Measurements from ENCODE around the gene CTNNA3. TPM values are rescaled to one million over a fixed set of nuclear protein-coding genes. Genes with fewer than 3 reads are reported as not detected.

Gene CTNNA3
- total RNA-seq, 1 donor = not detected

DNA sequence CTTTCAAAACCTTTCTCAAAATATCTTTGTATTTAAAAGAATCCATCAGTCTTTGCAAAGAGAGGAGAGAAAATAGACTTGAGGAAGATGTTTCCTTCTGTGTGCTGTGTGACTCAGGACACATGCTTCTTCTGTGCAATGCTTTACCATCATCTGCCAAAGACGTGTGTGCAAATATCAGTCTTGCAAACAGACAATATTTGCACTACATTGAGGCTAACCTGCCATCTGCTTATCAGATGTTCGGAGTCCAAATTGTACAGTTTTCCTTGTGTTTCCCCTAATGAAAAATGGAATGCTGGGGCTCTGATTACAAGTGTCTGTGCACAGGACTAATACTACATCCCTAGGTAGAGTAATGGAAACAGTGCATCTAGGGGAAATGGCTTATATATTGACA lies 1123.3 kb downstream of the CTNNA3 start:
- Histone ChIP-seq H3K27ac (ENCODE audit: low read depth, low read length) (no peak overlapping the region), H2AFZ (ENCODE audit: low read length) (no peak overlapping the region), H3K9me3 (ENCODE audit: low read depth, low read length) (no peaks in the 10 kb centered on the region), H3K4me2 (ENCODE audit: insufficient read depth, low read length) (no peak overlapping the region), H4K20me1 (ENCODE audit: insufficient read depth, low read length) (no peaks in the 10 kb centered on the region), H3K27me3 (ENCODE audit: insufficient read depth, low read length) (no peaks in the 10 kb centered on the region), H3K4me3 (ENCODE audit: insufficient read depth, low read length) (no peak overlapping the region), H3K36me3 (ENCODE audit: insufficient read depth, low read length) (no peaks in the 10 kb centered on the region), H3K4me1 (ENCODE audit: insufficient read depth, low read length) (no peaks in the 10 kb centered on the region), H3K79me2 (ENCODE audit: insufficient read depth, low read length) (no peaks in the 10 kb centered on the region)
- DNase-seq (ENCODE audit: insufficient read length, low spot score, missing footprints) = no peak
- TF ChIP-seq, protein P1, sequence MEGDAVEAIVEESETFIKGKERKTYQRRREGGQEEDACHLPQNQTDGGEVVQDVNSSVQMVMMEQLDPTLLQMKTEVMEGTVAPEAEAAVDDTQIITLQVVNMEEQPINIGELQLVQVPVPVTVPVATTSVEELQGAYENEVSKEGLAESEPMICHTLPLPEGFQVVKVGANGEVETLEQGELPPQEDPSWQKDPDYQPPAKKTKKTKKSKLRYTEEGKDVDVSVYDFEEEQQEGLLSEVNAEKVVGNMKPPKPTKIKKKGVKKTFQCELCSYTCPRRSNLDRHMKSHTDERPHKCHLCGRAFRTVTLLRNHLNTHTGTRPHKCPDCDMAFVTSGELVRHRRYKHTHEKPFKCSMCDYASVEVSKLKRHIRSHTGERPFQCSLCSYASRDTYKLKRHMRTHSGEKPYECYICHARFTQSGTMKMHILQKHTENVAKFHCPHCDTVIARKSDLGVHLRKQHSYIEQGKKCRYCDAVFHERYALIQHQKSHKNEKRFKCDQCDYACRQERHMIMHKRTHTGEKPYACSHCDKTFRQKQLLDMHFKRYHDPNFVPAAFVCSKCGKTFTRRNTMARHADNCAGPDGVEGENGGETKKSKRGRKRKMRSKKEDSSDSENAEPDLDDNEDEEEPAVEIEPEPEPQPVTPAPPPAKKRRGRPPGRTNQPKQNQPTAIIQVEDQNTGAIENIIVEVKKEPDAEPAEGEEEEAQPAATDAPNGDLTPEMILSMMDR (IDR thresholded peaks at IDR 0.05; ENCODE audit: extremely low read depth, low read depth, low read length) = no peak

DNA sequence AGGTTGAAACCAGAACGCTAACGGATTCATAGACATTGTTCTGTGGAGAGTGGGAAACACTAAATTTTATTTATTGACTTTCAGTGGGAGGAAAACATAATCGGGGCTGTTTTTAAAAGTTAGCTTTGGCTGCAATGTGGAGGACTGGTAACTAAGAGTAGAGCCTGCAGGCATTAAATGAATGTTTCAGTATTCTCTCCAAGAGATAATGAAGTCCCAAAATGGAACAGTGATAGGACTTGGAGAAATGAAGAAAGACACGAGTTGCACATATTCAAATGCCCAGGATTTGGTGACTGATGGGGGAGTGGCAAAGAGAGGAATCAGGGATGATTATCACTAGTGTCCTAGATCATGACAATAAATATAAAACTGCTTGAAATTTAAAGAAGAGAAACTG lies 1130.0 kb downstream of the CTNNA3 start:
- no peaks in the 10 kb centered on the region for H3K4me1 ChIP-seq (ENCODE audit: insufficient read depth, low read length)
- H2AFZ ChIP-seq (ENCODE audit: low read length) = no peak overlapping the region
- no peaks in the 10 kb centered on the region for H3K36me3 ChIP-seq (ENCODE audit: insufficient read depth, low read length)
- H3K9me3 ChIP-seq (ENCODE audit: low read depth, low read length) = no peaks in the 10 kb centered on the region
- no peak overlapping the region for H3K4me3 ChIP-seq (ENCODE audit: insufficient read depth, low read length)
- no peak overlapping the region for H3K27ac ChIP-seq (ENCODE audit: low read depth, low read length)
- no peaks in the 10 kb centered on the region for H3K79me2 ChIP-seq (ENCODE audit: insufficient read depth, low read length)
- TF ChIP-seq, protein P1 (IDR thresholded peaks at IDR 0.05; ENCODE audit: extremely low read depth, low read depth, low read length) = no peak
- H3K27me3 ChIP-seq (ENCODE audit: insufficient read depth, low read length) = no peaks in the 10 kb centered on the region
- DNase-seq (ENCODE audit: insufficient read length, low spot score, missing footprints) = no peak
- H4K20me1 ChIP-seq (ENCODE audit: insufficient read depth, low read length) = no peaks in the 10 kb centered on the region
- no peak overlapping the region for H3K4me2 ChIP-seq (ENCODE audit: insufficient read depth, low read length)

DNA sequence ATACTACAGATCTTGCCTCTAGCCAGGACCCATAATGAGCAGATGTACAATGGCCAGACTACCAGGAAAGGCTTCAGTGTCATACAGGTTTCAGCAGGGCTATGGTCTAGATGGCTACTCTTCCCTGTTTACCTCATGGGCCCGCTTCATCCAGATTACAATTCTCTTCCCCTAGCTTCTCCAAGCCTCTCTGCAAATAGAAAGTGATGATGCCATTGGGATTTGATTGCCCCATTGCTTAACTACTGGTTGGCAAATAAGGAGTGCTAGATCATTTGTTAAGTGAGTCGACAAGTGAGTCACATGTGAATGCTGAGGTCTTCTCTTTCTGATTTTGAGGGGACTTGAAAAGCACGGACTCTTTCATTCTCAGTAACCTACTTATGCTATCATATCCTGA lies 1131.7 kb downstream of the CTNNA3 start:
- H3K36me3 ChIP-seq (ENCODE audit: insufficient read depth, low read length) = no peaks in the 10 kb centered on the region
- H3K4me2 ChIP-seq (ENCODE audit: insufficient read depth, low read length) = no peak overlapping the region
- H2AFZ ChIP-seq (ENCODE audit: low read length) = no peak overlapping the region
- no peak for DNase-seq (ENCODE audit: insufficient read length, low spot score, missing footprints)
- no peaks in the 10 kb centered on the region for H3K27me3 ChIP-seq (ENCODE audit: insufficient read depth, low read length)
- no peaks in the 10 kb centered on the region for H3K9me3 ChIP-seq (ENCODE audit: low read depth, low read length)
- no peak overlapping the region for H3K4me3 ChIP-seq (ENCODE audit: insufficient read depth, low read length)
- no peaks in the 10 kb centered on the region for H4K20me1 ChIP-seq (ENCODE audit: insufficient read depth, low read length)
- H3K4me1 ChIP-seq (ENCODE audit: insufficient read depth, low read length) = no peaks in the 10 kb centered on the region
- TF ChIP-seq, protein P1 (IDR thresholded peaks at IDR 0.05; ENCODE audit: extremely low read depth, low read depth, low read length) = no peak
- no peak overlapping the region for H3K27ac ChIP-seq (ENCODE audit: low read depth, low read length)
- no peaks in the 10 kb centered on the region for H3K79me2 ChIP-seq (ENCODE audit: insufficient read depth, low read length)

DNA sequence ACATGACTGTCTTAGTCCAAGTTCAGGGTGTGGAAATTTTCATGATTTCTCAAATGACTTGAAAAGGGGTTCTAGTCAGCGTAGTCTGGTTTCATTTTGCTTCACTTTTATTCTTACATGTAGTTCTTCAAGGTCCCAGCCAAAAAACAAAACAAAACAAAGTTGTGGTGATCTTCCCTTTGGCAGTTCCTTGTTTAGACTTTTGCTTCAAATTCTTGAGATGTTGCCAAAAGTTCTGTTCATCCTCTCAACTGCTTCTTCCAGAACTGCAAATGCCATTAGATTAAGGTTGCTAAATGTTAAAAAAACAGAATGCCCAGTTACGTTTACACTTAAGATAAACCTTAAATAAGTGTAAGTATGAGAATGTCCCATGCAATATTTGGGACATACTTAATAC lies 1140.9 kb downstream of the CTNNA3 start:
- no peak overlapping the region for H3K4me2 ChIP-seq (ENCODE audit: insufficient read depth, low read length)
- no peaks in the 10 kb centered on the region for H3K4me1 ChIP-seq (ENCODE audit: insufficient read depth, low read length)
- no peak overlapping the region for H2AFZ ChIP-seq (ENCODE audit: low read length)
- no peaks in the 10 kb centered on the region for H4K20me1 ChIP-seq (ENCODE audit: insufficient read depth, low read length)
- no peaks in the 10 kb centered on the region for H3K27me3 ChIP-seq (ENCODE audit: insufficient read depth, low read length)
- H3K27ac ChIP-seq (ENCODE audit: low read depth, low read length) = no peak overlapping the region
- H3K36me3 ChIP-seq (ENCODE audit: insufficient read depth, low read length) = no peaks in the 10 kb centered on the region
- TF ChIP-seq, protein P1 (IDR thresholded peaks at IDR 0.05; ENCODE audit: extremely low read depth, low read depth, low read length) = no peak
- no peak overlapping the region for H3K4me3 ChIP-seq (ENCODE audit: insufficient read depth, low read length)
- DNase-seq (ENCODE audit: insufficient read length, low spot score, missing footprints) = no peak
- H3K79me2 ChIP-seq (ENCODE audit: insufficient read depth, low read length) = no peaks in the 10 kb centered on the region
- H3K9me3 ChIP-seq (ENCODE audit: low read depth, low read length) = no peaks in the 10 kb centered on the region

Measured in osteoblast (primary cell).